M059J (cell line): Measurements from ENCODE around the gene STRIP2. TPM values are rescaled to one million over a fixed set of nuclear protein-coding genes. Genes with fewer than 3 reads are reported as not detected.
A peak's percentile ranks its signal among the peaks of the same experiment; 100 is the strongest.
"Not testable (repeated sequence)": the region's sequence is repeated elsewhere in the genome, so short reads cannot be mapped to it uniquely, and the experiment has no call there.

Source experiments
- DNase-seq: peaks from one replicate; pipeline ENCODE4 v3.0.0-alpha.2; 2012; ENCODE audit warnings: low read depth
- total RNA-seq: library from RNA; depleted of rRNA; stranded (reverse); fragments of >200 nt; shearing (Covaris generic); gene quantifications from 2 replicates; pipeline ENCODE4 v1.2.3, GENCODE V29; 2014; rRNA removed

STRIP2 gene
- total RNA-seq, 1 experiment from 2014 or later: 12.1 TPM

DNA sequence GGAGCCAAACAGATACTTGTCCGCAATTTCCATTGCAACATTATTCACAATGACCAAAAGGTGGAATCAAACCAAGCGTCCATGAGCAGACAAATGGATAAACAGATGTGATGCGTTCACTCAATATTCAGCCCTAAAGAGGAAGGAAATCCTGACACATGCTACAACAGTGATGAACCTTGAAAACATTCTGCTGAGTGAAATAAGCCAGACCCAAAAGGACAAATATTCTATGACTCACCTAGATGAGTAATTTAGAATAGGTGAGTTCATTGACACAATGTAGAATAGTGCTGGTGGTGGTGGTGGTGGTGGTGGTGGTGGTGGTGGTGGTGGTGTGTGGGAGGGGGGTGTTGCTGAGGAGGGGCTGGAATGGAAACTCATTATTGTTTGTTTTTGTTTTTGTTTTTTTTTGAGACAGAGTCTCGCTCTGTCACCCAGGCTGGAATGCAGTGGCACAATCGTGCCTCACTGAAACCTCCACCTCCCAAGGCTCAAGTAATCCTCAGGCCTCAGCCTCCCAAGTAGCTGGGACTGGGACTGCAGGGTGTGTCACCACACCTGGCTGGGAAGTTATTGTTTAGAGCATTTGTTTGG lies 96.7 kb downstream of the STRIP2 start:
- DNase-seq: peak; percentile 94

- no peak for DNase-seq
Measured at GRCh38 chr7:129531721-129532120, 97.5 kb downstream of the STRIP2 start.

- DNase-seq: no peak
Measured at GRCh38 chr7:129532375-129532774, 98.1 kb downstream of the STRIP2 start.

DNA sequence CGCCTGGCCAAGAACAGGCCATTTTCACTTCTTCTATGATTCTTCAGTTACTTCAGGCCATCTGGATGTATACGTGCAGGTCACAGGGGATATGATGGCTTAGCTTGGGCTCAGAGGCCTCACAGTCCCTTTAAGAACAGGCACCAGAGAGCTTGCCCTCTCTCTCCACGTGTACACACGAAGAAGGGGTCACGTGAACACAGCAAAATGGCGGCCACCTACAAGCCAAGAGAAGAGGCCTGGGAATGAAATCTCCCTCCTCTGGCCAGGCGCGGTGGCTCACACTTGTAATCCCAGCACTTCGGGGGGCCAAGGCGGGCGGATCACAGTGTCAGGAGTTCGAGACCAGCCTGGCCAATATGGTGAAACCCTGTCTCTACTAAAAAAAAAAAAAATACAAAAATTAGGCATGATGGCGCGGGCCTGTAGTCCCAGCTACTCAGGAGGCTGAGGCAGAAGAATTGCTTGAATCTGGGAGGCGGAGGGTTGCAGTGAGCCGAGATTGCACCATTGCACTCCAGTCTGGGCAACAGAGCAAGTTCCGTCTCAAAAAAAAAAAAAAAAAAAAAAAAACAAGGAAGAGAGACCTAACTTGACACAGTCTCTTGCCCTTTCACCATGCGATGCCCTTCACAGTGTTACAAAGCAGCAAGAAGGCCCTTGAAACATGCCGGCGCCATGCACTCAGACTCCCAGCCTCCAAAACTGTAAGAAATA lies 100.5 kb downstream of the STRIP2 start:
- DNase-seq: not testable (repeated sequence)

- DNase-seq: no peak
Measured at GRCh38 chr7:129535896-129536295, 101.7 kb downstream of the STRIP2 start.

DNA sequence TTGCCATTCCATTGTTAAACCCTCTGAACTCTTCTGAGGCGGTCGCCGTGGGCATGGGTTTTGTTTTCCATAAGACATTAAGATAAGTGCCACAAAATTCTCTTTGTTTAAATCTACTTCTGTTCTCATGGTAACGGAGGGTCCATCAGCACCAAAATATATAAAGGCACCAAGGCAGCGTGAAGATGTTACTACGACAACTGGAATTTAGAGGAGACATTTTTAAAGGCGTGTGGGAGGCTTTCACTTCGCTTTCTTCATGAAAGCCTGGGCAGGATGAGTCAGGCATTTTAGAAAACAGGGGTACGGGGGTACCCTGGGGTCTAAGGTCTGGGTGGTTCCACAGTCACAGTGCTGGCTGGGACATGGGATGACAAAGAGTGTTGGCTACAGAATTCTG lies 102.1 kb downstream of the STRIP2 start:
- DNase-seq: peak; percentile 30

Other genes with a start within 250 kb of the STRIP2 start
- gene SMO, start 245.8 kb upstream of the STRIP2 start, total RNA-seq: 0.64 and 3.1 TPM in 2 replicates
- 8.1 and 8.2 TPM in 2 replicates for gene AHCYL2, start 209.4 kb upstream of the STRIP2 start, total RNA-seq
- 0.37 and 0.89 TPM in 2 replicates for gene SMKR1, start 68.1 kb downstream of the STRIP2 start, total RNA-seq
- gene NRF1, start 177.3 kb downstream of the STRIP2 start, total RNA-seq: 13.3 and 20.2 TPM in 2 replicates